DND-41 (cell line): ENCODE data around the gene RIMS1.

Experiments used
- CTCF ChIP-seq: IDR thresholded peaks from 2 replicates; pipeline ENCODE4 v1.5.1; 2012; ENCODE audit warnings: borderline replicate concordance, low read length, moderate library complexity, mild to moderate bottlenecking; ENCODE audit not compliant: poor library complexity, severe bottlenecking; ENCODE audit errors: extremely low read depth
- EZH2 ChIP-seq: IDR thresholded peaks from 3 replicates; pipeline ENCODE4 v1.6.1; 2012; ENCODE audit warnings: borderline replicate concordance, low read depth, mild to moderate bottlenecking, moderate library complexity, low read length, inconsistent platforms; ENCODE audit not compliant: severe bottlenecking

DNA sequence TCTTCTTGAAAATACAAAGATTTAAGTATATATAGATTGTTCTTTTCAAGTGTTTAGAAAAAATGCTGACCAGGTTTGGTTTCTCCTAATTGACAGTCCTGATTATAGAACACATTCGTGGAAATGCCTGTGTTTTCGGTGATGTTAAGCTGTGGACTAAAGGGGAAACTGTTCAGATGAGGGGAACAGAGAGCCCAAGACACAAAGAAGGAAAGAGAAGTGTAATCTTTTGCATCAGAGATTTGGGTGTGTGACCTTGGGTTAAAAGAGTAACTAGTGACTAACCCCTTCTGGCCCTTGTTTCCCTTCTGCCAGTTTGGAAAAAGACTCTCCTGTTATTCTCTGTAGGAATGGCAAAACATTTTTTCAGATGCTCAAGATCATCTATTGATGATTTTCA, 331.3 kb downstream of the RIMS1 start:
- TF ChIP-seq CTCF, result no peak
- TF ChIP-seq EZH2, result no peak
